Astrocyte (in vitro differentiated cells and primary cell): Measurements from ENCODE around the gene CPEB4.

ENCODE experiments used
- EZH2 ChIP-seq: IDR thresholded peaks from 2 replicates; pipeline ENCODE4 v1.6.1; 2012; ENCODE audit warnings: mild to moderate bottlenecking, low read length, inconsistent platforms; ENCODE audit not compliant: insufficient read depth
- TF ChIP-seq, protein P1 (sequence below): IDR thresholded peaks from 2 replicates; pipeline ENCODE4 v1.5.1; 2011; ENCODE audit warnings: low read depth, mild to moderate bottlenecking, inconsistent platforms, low read length, moderate library complexity; ENCODE audit not compliant: insufficient read depth

DNA sequence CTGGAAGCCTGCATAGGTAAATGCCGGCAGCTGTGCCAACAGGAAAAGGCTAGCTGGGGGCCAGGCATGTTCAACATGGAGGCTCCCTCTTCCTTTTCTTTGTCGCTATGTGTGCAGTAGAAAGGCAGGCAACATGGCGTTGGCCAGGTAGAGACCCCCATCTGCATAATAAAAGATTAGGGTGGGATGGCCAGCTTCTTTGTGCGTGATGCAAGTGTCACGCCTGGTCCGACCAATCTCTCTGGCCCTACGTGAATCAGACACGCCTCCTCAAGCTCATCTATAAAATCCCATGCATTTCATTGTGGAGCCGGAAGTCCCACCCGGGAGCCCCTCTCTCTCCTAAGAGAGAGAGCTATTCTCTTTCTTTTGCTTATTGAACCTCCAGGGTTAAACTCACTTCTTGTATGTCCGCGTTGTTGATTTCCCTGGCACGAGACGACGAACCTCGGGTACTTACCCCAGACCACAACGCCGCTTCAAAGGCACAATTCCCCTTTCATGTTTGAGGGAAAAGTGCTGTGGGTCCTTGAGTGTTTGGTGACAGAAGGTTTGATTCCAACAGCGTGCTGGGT is 75.8 kb downstream of the CPEB4 start:
- TF ChIP-seq, protein P1, sequence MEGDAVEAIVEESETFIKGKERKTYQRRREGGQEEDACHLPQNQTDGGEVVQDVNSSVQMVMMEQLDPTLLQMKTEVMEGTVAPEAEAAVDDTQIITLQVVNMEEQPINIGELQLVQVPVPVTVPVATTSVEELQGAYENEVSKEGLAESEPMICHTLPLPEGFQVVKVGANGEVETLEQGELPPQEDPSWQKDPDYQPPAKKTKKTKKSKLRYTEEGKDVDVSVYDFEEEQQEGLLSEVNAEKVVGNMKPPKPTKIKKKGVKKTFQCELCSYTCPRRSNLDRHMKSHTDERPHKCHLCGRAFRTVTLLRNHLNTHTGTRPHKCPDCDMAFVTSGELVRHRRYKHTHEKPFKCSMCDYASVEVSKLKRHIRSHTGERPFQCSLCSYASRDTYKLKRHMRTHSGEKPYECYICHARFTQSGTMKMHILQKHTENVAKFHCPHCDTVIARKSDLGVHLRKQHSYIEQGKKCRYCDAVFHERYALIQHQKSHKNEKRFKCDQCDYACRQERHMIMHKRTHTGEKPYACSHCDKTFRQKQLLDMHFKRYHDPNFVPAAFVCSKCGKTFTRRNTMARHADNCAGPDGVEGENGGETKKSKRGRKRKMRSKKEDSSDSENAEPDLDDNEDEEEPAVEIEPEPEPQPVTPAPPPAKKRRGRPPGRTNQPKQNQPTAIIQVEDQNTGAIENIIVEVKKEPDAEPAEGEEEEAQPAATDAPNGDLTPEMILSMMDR: no peak
- no peak for TF ChIP-seq EZH2
